Measurements from ENCODE around the gene ZNF175. TPM values are rescaled to one million over a fixed set of nuclear protein-coding genes. Genes with fewer than 3 reads are reported as not detected.

Gene ZNF175
- total and polyA plus RNA-seq, 2 donors (not counting 3 experiments of a cell fraction or from before 2014, with no cell fraction given) = 4.9 to 16.5 TPM

DNA sequence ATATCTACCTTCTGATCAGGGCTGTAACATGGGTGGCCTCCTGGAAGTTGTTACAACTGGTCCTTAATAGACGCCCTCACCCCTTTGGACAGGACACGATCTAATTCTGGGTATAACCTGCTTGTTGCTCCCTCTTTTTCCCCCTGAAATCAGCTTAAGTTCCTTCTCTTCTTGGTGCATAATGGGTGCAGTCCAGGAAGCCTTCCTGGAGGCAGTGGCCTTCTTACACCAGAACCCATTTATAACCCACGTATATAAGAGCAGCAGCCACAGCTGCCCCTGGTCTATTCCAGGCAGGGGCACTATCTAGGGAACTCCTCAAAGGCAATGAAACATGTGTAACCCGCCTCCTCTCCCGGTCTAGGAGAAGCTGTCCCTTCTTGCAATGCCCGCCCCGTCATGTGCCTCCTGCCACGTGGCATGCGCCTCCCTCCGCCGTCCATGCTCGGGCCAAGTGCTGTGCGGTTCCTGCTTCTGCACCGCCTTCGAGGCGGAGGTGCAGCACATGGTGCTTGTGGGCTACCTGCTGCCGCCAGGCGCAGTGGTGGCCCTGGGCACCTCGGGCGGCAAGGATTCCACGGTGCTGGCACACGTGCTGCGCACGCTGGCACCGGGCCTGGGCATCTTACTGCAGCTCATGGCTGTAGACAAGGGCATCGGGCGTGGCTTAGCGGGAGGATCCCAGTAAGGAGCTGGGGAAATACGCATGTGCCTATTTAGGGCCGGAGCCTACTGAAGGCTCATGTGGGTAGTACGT, 27.3 kb downstream of the ZNF175 start:
- Histone ChIP-seq H3K9ac (replicated peaks; ENCODE audit: extremely low read depth, insufficient read depth, low read length) (no peak overlapping the region), H2AFZ (ENCODE audit: low read depth, low read length) (no peak overlapping the region), H3K27me3 (ENCODE audit: control insufficient read depth in 2 of 2, insufficient read depth in 2 of 2, low read length in 2 of 2) (peaks cover 5 to 16% of the 10 kb centered on the region in 2 experiments), H3K9me3 (replicated peaks; ENCODE audit: control insufficient read depth, insufficient read depth, low read length) (no peaks in the 10 kb centered on the region), H3K9me1 (replicated peaks; ENCODE audit: control insufficient read depth, extremely low read depth, insufficient read depth, low read length) (no peaks in the 10 kb centered on the region), H3K27ac (ENCODE audit: insufficient read depth, low read depth, low read length) (no peak overlapping the region), H3K4me2 (ENCODE audit: insufficient read depth, low read length) (no peak overlapping the region), H3K4me1 (ENCODE audit: control insufficient read depth, extremely low read depth, insufficient read depth, low read length) (peaks cover 6% of the 10 kb centered on the region), H3K36me3 (ENCODE audit: control insufficient read depth in 2 of 2, extremely low read depth in 1 of 2, insufficient read depth in 2 of 2, low read length in 2 of 2) (no peaks in the 10 kb centered on the region), H3K79me2 (ENCODE audit: control insufficient read depth, insufficient read depth, low read length) (no peaks in the 10 kb centered on the region), H3K4me3 (replicated peaks in 1 of 3; ENCODE audit: insufficient read depth in 1 of 3, low read depth in 1 of 3, low read length in 3 of 3) (no peak overlapping the region), H4K20me1 (replicated peaks; ENCODE audit: control insufficient read depth, extremely low read depth, insufficient read depth, low read length) (no peaks in the 10 kb centered on the region)
- no TSS peak for BruUV-seq (replicated peaks)
- intact Hi-C loops (cut with micrococcal nuclease) = no loop called here
- dilution Hi-C loops (cut with MboI; ENCODE audit: extremely low pct_ligation_motif_present, low sequenced_read_pairs) = no loop called here
- ChIA-PET CTCF (interaction anchor here (1.2 to 2.3 kb wide), 2 partner anchors 10 to 125 kb away, joined by 3 to 6 read pairs; no protein-coding TSS in a partner anchor), POLR2A (no interaction called here)
- DNase-seq (ENCODE audit: low read depth, low spot score) = no peak
- TF ChIP-seq, protein P1, sequence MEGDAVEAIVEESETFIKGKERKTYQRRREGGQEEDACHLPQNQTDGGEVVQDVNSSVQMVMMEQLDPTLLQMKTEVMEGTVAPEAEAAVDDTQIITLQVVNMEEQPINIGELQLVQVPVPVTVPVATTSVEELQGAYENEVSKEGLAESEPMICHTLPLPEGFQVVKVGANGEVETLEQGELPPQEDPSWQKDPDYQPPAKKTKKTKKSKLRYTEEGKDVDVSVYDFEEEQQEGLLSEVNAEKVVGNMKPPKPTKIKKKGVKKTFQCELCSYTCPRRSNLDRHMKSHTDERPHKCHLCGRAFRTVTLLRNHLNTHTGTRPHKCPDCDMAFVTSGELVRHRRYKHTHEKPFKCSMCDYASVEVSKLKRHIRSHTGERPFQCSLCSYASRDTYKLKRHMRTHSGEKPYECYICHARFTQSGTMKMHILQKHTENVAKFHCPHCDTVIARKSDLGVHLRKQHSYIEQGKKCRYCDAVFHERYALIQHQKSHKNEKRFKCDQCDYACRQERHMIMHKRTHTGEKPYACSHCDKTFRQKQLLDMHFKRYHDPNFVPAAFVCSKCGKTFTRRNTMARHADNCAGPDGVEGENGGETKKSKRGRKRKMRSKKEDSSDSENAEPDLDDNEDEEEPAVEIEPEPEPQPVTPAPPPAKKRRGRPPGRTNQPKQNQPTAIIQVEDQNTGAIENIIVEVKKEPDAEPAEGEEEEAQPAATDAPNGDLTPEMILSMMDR (IDR thresholded peaks at IDR 0.05; ENCODE audit: extremely low read depth in 1 of 2, insufficient read depth in 1 of 2, low read depth in 1 of 2, low read length in 2 of 2) = no peak
- TF ChIP-seq MYC (IDR thresholded peaks at IDR 0.05; ENCODE audit: low read depth, low read length) (no peak), POLR2AphosphoS5 (IDR thresholded peaks at IDR 0.05; ENCODE audit: insufficient read depth, low read depth, low read length) (no peak), GATA2 (IDR thresholded peaks at IDR 0.05; ENCODE audit: insufficient read depth, insufficient read length, low read depth, low read length) (no peak), EZH2 (IDR thresholded peaks at IDR 0.05; ENCODE audit: borderline replicate concordance, low read depth, low read length, severe bottlenecking) (no peak)
- FAIRE-seq = no peak

All from endothelial cell of umbilical vein (primary cell).